Bronchial epithelial cell (primary cell): ENCODE measurements around the gene CHST8. TPM values are rescaled to one million over a fixed set of nuclear protein-coding genes. Genes with fewer than 3 reads are reported as not detected.

Source experiments
- DNase-seq: peaks from one replicate; pipeline ENCODE4 v3.0.0-alpha.2; 2010; ENCODE audit warnings: low read depth
- FAIRE-seq: peaks from 2 replicates; lab custom pipeline; 2011; peaks lifted over from hg19 to GRCh38; lab: Jason Lieb, UNC
- H3K27me3 ChIP-seq: 2 replicates; pipeline ENCODE4 v1.5.1; 2011; ENCODE audit warnings: low read length; ENCODE audit not compliant: control insufficient read depth, insufficient read depth
- H3K36me3 ChIP-seq: 2 replicates; pipeline ENCODE4 v1.5.1; 2011; ENCODE audit warnings: low read length; ENCODE audit not compliant: control insufficient read depth, insufficient read depth
- H3K4me3 ChIP-seq: 2 replicates; pipeline ENCODE4 v1.5.1; 2011; ENCODE audit warnings: mild to moderate bottlenecking, low read depth, low read length, control low read depth
- total RNA-seq: library from RNA; depleted of rRNA; stranded (reverse); fragments of >200 nt; gene quantifications from 2 replicates; pipeline ENCODE4 v1.2.1, GENCODE V29; 2014
- TF ChIP-seq, protein P1 (sequence below): IDR thresholded peaks from 2 replicates; pipeline ENCODE4 v1.5.1; 2011; ENCODE audit warnings: mild to moderate bottlenecking, moderate library complexity, low read length, control low read depth, inconsistent platforms; ENCODE audit not compliant: insufficient read depth, severe bottlenecking

Gene CHST8
- total RNA-seq, 1 donor from 2014 or later = under 0.01 TPM

DNA sequence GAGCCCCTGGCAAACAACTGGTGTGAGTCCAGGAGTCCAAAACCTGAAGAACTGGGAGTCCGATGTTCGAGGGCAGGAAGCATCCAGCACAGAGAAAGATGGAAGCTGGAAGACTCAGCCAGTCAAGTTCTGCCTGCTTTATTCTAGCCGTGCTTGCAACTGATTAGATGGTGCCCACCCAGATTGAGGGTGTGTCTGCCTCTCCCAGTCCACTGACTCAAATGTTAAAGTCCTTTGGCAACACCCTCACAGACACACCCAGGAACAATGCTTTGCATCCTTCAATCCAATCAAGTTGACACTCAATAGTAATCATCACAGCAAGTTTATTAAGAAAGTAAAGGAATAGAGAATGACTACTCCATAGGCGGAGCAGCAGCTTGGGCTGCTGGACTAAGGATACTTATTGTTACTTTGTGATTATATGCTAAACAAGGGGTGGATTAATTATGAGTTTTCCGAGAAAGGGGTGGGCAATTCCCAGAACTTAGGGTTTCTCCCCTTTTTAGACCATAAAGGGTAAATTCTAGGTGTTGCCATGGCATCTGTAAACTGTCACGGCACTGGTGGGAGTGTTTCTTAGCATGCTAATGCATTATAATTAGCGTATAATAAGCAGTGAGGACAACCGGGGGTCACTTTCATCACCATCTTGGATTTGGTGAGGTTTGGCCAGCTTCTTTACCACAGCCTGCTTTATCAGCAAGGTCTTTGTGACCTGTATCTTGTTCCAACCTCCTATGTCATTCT, 109.3 kb downstream of the CHST8 start:
- no peak for FAIRE-seq
- TF ChIP-seq, protein P1, sequence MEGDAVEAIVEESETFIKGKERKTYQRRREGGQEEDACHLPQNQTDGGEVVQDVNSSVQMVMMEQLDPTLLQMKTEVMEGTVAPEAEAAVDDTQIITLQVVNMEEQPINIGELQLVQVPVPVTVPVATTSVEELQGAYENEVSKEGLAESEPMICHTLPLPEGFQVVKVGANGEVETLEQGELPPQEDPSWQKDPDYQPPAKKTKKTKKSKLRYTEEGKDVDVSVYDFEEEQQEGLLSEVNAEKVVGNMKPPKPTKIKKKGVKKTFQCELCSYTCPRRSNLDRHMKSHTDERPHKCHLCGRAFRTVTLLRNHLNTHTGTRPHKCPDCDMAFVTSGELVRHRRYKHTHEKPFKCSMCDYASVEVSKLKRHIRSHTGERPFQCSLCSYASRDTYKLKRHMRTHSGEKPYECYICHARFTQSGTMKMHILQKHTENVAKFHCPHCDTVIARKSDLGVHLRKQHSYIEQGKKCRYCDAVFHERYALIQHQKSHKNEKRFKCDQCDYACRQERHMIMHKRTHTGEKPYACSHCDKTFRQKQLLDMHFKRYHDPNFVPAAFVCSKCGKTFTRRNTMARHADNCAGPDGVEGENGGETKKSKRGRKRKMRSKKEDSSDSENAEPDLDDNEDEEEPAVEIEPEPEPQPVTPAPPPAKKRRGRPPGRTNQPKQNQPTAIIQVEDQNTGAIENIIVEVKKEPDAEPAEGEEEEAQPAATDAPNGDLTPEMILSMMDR = no peak

DNA sequence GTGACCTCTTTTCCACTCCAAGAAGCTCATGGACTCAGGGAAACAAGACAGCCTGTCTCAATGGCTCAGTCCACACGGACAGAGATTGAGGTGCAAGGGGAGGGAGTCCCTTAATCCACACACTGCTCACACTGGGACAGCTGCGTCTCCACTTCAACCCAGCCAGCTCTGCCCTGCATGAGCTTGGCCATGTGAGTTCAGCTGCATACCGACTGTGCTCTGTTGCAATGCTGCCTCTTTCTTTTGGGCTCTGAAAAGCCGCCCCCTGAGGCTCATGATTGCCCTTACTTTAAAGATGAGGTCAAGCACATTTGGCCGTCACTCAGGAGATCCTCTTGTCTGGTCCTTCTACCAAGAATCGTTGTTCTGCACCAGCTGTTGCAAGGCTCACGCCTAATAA, 110.1 kb downstream of the CHST8 start:
- DNase-seq (no peak), FAIRE-seq (no peak)
- no peaks in the 10 kb centered on the region for H3K27me3 ChIP-seq
- TF ChIP-seq, protein P1 = no peak
- H3K36me3 ChIP-seq = no peaks in the 10 kb centered on the region
- H3K4me3 ChIP-seq = no peak overlapping the region

More for the DNA sequence above, 109.3 kb downstream of the CHST8 start:
- Histone ChIP-seq H3K27me3 (no peaks in the 10 kb centered on the region), H3K4me3 (no peak overlapping the region), H3K36me3 (no peaks in the 10 kb centered on the region)
- no peak for DNase-seq

DNA sequence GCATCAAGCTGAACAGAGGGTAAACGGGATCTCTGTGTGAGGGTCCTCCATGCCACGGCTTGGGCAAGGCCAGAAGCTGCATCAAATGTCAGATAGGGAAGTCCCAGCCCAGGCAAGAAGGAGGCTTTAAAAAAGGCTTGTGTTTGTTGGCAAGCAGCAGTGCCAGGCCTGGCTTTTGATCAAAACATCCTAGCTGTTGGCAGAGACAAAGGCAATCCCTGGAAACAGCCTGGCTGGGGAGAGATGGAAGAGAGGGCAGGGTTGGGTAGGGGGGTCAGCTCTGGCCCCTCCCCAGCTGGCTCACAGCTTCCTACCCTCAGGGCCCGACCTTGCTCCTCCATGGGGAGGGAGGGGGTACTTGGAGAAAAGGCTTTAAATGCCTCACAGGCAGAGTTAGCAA, 113.2 kb downstream of the CHST8 start:
- H3K36me3 ChIP-seq = no peaks in the 10 kb centered on the region
- DNase-seq (no peak), FAIRE-seq (no peak)
- TF ChIP-seq, protein P1 = no peak
- no peaks in the 10 kb centered on the region for H3K27me3 ChIP-seq
- no peak overlapping the region for H3K4me3 ChIP-seq

DNA sequence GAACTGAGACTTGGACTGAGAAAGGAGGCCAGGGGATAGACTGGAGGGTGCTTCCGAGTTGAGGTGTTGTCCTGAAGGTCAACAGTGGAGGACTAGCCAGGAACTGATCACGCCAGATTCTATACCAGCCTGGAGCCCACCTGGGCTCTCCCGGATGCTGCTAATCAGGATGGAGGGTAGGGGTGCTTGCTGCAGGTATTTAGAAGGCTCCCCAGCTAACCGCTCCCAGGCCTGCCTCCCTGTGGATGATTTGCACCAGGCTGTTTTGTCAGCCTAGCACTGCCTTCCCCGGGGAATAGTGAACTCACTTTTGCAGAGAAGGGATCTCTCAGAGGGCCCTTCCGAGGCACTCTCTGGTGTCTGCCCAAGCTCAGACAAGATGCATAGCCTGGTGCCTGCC, 114.4 kb downstream of the CHST8 start:
- TF ChIP-seq, protein P1 = no peak
- H3K36me3 ChIP-seq = no peaks in the 10 kb centered on the region
- H3K4me3 ChIP-seq = no peak overlapping the region
- DNase-seq (no peak), FAIRE-seq (no peak)
- no peaks in the 10 kb centered on the region for H3K27me3 ChIP-seq

DNA sequence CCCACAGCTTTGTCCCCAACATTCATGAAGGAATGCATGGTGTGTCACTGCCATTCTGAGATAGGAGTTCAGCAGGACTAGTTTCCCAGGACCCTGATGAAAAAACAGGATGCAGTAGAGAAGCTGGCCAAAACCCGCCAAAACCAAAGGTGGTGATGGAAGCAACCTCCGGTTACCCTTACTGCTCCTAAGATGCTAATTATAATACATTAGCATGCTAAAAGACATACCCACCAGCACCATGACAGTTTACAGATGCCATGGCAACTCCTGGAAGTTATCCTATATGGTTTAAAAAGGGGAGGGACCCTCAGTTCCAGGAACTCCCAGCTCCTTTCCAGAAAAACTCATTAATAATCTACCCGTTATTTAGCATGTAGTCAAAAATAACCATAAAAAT, 115.0 kb downstream of the CHST8 start:
- Histone ChIP-seq H3K36me3 (no peaks in the 10 kb centered on the region), H3K27me3 (no peaks in the 10 kb centered on the region), H3K4me3 (no peak overlapping the region)
- DNase-seq (no peak), FAIRE-seq (no peak)
- TF ChIP-seq, protein P1 = no peak
